ENCODE data around the gene LGALS9. TPM values are rescaled to one million over a fixed set of nuclear protein-coding genes. Genes with fewer than 3 reads are reported as not detected.
"Not testable (repeated sequence)": the region's sequence is repeated elsewhere in the genome, so short reads cannot be mapped to it uniquely, and the experiment has no call there.

LGALS9 gene
- total RNA-seq, 1 experiment from 2014 or later = 1.6 TPM

DNA sequence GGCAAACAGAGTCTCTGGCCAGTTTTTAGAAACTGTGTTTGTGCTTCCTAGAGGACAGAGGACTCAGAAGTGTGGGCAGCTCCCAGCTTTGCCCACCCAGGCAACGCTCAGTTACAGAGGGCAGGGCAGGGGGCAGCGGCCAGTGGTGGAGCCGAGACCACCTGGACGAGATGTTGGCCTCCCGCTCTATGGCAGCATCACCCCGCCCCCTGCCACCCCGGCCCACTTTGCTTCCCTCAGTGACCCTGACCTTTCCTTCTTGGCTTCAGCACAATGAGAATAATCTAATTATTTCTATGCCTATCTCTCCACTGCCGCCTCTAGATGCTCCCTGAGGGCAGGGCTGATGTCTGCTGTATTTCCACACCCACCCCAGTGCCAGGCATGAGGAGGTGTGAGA is 25.6 kb downstream of the LGALS9 start:
- intact Hi-C loops (cut with micrococcal nuclease; ENCODE audit: unreplicated experiment) = loop anchor here (10.0 kb wide), 1 partner anchor 228 kb away; no protein-coding TSS in a partner anchor
- ATAC-seq; H3K27ac ChIP-seq (ENCODE audit: low read length); POLR2A ChIA-PET; H3K4me3 ChIP-seq (ENCODE audit: low read depth in 2 of 2, low read length in 2 of 2); H3K9me3 ChIP-seq (ENCODE audit: control insufficient read depth, insufficient read depth, low read depth, low read length); in situ Hi-C loops (cut with HindIII; ENCODE audit: low pct_unique_long_range_greater_than_20kb, low sequenced_read_pairs); H3K4me1 ChIP-seq (ENCODE audit: control insufficient read depth, insufficient read depth, low read length); DNase-seq (ENCODE audit: low read depth, low spot score); H3K36me3 ChIP-seq (ENCODE audit: control insufficient read depth, insufficient read depth, low read length); BruUV-seq (replicated peaks); H3K27me3 ChIP-seq (ENCODE audit: control insufficient read depth, insufficient read depth, low read length): not testable (repeated sequence)
- CTCF ChIA-PET = interaction anchor here (5.1 kb wide), 1 partner anchor 100 kb away, joined by 42 read pairs; no protein-coding TSS in a partner anchor

GRCh38 chr17:27657620-27658019 is 26.6 kb downstream of the LGALS9 start:
- in situ Hi-C loops (cut with HindIII; ENCODE audit: low pct_unique_long_range_greater_than_20kb, low sequenced_read_pairs) = no loop called here

DNA sequence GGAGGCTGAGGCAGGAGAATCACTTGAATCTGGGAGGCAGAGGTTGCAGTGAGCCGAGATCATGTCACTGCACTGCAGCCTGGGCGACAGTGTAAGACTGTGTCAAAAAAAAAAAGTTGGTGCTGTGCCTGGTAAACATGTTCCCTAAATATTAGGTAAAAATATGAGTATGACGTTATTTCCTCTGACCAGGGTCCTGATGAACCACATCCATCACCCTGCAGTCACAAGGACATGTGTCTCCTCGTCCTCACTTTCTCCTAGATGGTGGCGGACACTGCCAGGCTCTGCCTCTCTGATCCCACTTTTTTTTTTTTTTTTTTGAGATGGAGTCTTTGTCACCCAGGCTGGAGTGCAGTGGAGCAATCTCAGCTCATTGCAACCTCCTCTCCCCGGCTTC is 28.7 kb downstream of the LGALS9 start:
- DNase-seq (ENCODE audit: low read depth, low spot score) (no peak), ATAC-seq (no peak)
- in situ Hi-C loops (cut with HindIII; ENCODE audit: low pct_unique_long_range_greater_than_20kb, low sequenced_read_pairs) = no loop called here
- intact Hi-C loops (cut with micrococcal nuclease; ENCODE audit: unreplicated experiment) = loop anchor here (10.0 kb wide), 1 partner anchor 225 kb away; no protein-coding TSS in a partner anchor
- Histone ChIP-seq H3K4me3 (ENCODE audit: low read depth in 2 of 2, low read length in 2 of 2) (no peak overlapping the region), H3K27me3 (ENCODE audit: control insufficient read depth, insufficient read depth, low read length) (no peaks in the 10 kb centered on the region), H3K36me3 (ENCODE audit: control insufficient read depth, insufficient read depth, low read length) (no peaks in the 10 kb centered on the region), H3K9me3 (ENCODE audit: control insufficient read depth, insufficient read depth, low read depth, low read length) (no peaks in the 10 kb centered on the region), H3K4me1 (ENCODE audit: control insufficient read depth, insufficient read depth, low read length) (no peaks in the 10 kb centered on the region), H3K27ac (ENCODE audit: low read length) (no peak overlapping the region)
- TF ChIP-seq SIN3A (IDR thresholded peaks at IDR 0.05; ENCODE audit: borderline replicate concordance, insufficient read depth, low read depth, low read length) (no peak), POLR2AphosphoS5 (IDR thresholded peaks at IDR 0.05; ENCODE audit: low read depth, low read length) (no peak), CTCF (IDR thresholded peaks at IDR 0.05) (no peak)
- TF ChIP-seq, protein P1, sequence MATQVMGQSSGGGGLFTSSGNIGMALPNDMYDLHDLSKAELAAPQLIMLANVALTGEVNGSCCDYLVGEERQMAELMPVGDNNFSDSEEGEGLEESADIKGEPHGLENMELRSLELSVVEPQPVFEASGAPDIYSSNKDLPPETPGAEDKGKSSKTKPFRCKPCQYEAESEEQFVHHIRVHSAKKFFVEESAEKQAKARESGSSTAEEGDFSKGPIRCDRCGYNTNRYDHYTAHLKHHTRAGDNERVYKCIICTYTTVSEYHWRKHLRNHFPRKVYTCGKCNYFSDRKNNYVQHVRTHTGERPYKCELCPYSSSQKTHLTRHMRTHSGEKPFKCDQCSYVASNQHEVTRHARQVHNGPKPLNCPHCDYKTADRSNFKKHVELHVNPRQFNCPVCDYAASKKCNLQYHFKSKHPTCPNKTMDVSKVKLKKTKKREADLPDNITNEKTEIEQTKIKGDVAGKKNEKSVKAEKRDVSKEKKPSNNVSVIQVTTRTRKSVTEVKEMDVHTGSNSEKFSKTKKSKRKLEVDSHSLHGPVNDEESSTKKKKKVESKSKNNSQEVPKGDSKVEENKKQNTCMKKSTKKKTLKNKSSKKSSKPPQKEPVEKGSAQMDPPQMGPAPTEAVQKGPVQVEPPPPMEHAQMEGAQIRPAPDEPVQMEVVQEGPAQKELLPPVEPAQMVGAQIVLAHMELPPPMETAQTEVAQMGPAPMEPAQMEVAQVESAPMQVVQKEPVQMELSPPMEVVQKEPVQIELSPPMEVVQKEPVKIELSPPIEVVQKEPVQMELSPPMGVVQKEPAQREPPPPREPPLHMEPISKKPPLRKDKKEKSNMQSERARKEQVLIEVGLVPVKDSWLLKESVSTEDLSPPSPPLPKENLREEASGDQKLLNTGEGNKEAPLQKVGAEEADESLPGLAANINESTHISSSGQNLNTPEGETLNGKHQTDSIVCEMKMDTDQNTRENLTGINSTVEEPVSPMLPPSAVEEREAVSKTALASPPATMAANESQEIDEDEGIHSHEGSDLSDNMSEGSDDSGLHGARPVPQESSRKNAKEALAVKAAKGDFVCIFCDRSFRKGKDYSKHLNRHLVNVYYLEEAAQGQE (IDR thresholded peaks at IDR 0.05; ENCODE audit: insufficient read depth in 1 of 2, low read depth in 2 of 2, low read length in 1 of 2) = peak; percentile 23 to 59; a peak in 2 of 4 replicates
- ChIA-PET POLR2A (interaction anchor here (0.6 kb wide), 1 partner anchor 195 kb away, joined by 5 read pairs; no protein-coding TSS in a partner anchor), CTCF (no interaction called here)
- no TSS peak for BruUV-seq (replicated peaks)

More at GRCh38 chr17:27657620-27658019, 26.6 kb downstream of the LGALS9 start:
- ATAC-seq (no peak), DNase-seq (ENCODE audit: low read depth, low spot score) (no peak)
- H3K4me1 ChIP-seq (ENCODE audit: control insufficient read depth, insufficient read depth, low read length) = no peaks in the 10 kb centered on the region
- H3K27ac ChIP-seq (ENCODE audit: low read length) = no peak overlapping the region
- no peak overlapping the region for H3K4me3 ChIP-seq (ENCODE audit: low read depth in 2 of 2, low read length in 2 of 2)
- ChIA-PET POLR2A (no interaction called here), CTCF (interaction anchor here (5.1 kb wide), 1 partner anchor 99 kb away, joined by 42 read pairs; no protein-coding TSS in a partner anchor)
- no peaks in the 10 kb centered on the region for H3K27me3 ChIP-seq (ENCODE audit: control insufficient read depth, insufficient read depth, low read length)
- BruUV-seq (replicated peaks) = no TSS peak
- intact Hi-C loops (cut with micrococcal nuclease; ENCODE audit: unreplicated experiment) = loop anchor here (10.0 kb wide), 1 partner anchor 227 kb away; no protein-coding TSS in a partner anchor
- no peaks in the 10 kb centered on the region for H3K36me3 ChIP-seq (ENCODE audit: control insufficient read depth, insufficient read depth, low read length)
- no peaks in the 10 kb centered on the region for H3K9me3 ChIP-seq (ENCODE audit: control insufficient read depth, insufficient read depth, low read depth, low read length)
- TF ChIP-seq POLR2AphosphoS5 (IDR thresholded peaks at IDR 0.05; ENCODE audit: low read depth, low read length) = no peak
- TF ChIP-seq, protein P1 (IDR thresholded peaks at IDR 0.05; ENCODE audit: insufficient read depth in 1 of 2, low read depth in 2 of 2, low read length in 1 of 2) = peak; percentile 84 to 90

All from Panc1 (cell line).